H1 (cell line): ENCODE data around the gene UGT2B7. TPM values are rescaled to one million over a fixed set of nuclear protein-coding genes. Genes with fewer than 3 reads are reported as not detected.

Experiments used
- CTCF ChIA-PET: fragments of 300-600 bp; sonication (Branson Sonifier 250); formaldehyde crosslinking; loops from one replicate; lab custom pipeline; 2021; ENCODE audit not compliant: partially characterized antibody; lab: Charles Lee
- POLR2A ChIA-PET: fragments of 300-600 bp; sonication (Branson Sonifier 250); formaldehyde crosslinking; loops from one replicate; lab custom pipeline; 2021; ENCODE audit warnings: inconsistent platforms; ENCODE audit not compliant: partially characterized antibody; lab: Charles Lee
- DNase-seq, 2 experiments: peaks; one replicate each; pipeline versions ENCODE4 v3.0.0 to v3.0.0-alpha.2; 2010 to 2022; ENCODE audit warnings: low spot score in 2 of 2, low read depth in 1 of 2, mixed read lengths in 1 of 2
- FAIRE-seq: peaks from 2 replicates; lab custom pipeline; 2011; peaks lifted over from hg19 to GRCh38; lab: Jason Lieb, UNC
- H2AFZ ChIP-seq: 2 replicates; pipeline ENCODE4 v1.8.1; 2012; ENCODE audit warnings: low read length, inconsistent platforms
- H2AK5ac ChIP-seq: 2 replicates; pipeline ENCODE4 v1.6.1; 2013; ENCODE audit warnings: low read depth, low read length
- H2BK120ac ChIP-seq: replicated peaks from 2 replicates; pipeline ENCODE3; 2013; ENCODE audit warnings: low read depth, low read length, inconsistent platforms
- H2BK12ac ChIP-seq: 2 replicates; pipeline ENCODE4 v1.6.1; 2013; ENCODE audit warnings: low read depth, low read length
- H2BK15ac ChIP-seq: 2 replicates; pipeline ENCODE4 v1.6.1; 2013; ENCODE audit warnings: low read length
- H2BK20ac ChIP-seq: 2 replicates; pipeline ENCODE4 v1.6.1; 2013; ENCODE audit warnings: low read length
- H2BK5ac ChIP-seq: 2 replicates; pipeline ENCODE4 v1.6.1; 2013; ENCODE audit warnings: low read depth, low read length
- H3K14ac ChIP-seq: 2 replicates; pipeline ENCODE4 v1.6.1; 2013; ENCODE audit warnings: inconsistent platforms; ENCODE audit not compliant: insufficient read length
- H3K18ac ChIP-seq: 2 replicates; pipeline ENCODE4 v1.6.1; 2013; ENCODE audit warnings: low read length; ENCODE audit errors: extremely low read depth
- H3K23ac ChIP-seq: 2 replicates; pipeline ENCODE4 v1.6.1; 2013; ENCODE audit warnings: inconsistent platforms; ENCODE audit not compliant: insufficient read length
- H3K23me2 ChIP-seq: 2 replicates; pipeline ENCODE4 v1.6.1; 2013; ENCODE audit warnings: low read depth, low read length
- H3K27ac ChIP-seq: 2 replicates; pipeline ENCODE4 v1.6.1; 2011; ENCODE audit warnings: low read depth, low read length, inconsistent platforms
- H3K27me3 ChIP-seq, 4 experiments: replicated peaks in 1 of 4; 1 replicate in 1 of 4; 2 replicates in 3 of 4; pipeline versions ENCODE4 v1.6.1 to v1.8.1; 2011 to 2013; ENCODE audit warnings: low read length in 3 of 4, mild to moderate bottlenecking in 3 of 4, inconsistent platforms in 2 of 4, mixed read lengths in 2 of 4, moderate library complexity in 1 of 4; ENCODE audit not compliant: control insufficient read depth in 3 of 4, insufficient read depth in 3 of 4; ENCODE audit errors: extremely low read depth in 1 of 4
- H3K36me3 ChIP-seq, 4 experiments: 2 replicates each; pipeline versions ENCODE4 v1.6.1 to v1.8.1; 2011 to 2013; ENCODE audit warnings: mild to moderate bottlenecking in 4 of 4, low read length in 3 of 4, moderate library complexity in 2 of 4, control low read depth in 1 of 4, inconsistent platforms in 1 of 4; ENCODE audit not compliant: insufficient read depth in 4 of 4, control insufficient read depth in 2 of 4
- H3K4ac ChIP-seq: replicated peaks from 2 replicates; pipeline ENCODE3; 2013; ENCODE audit warnings: low read length, low read depth, mixed read lengths, inconsistent platforms; ENCODE audit not compliant: insufficient read length
- H3K4me1 ChIP-seq, 4 experiments: replicated peaks in 1 of 4; 1 replicate in 1 of 4; 2 replicates in 3 of 4; pipeline versions ENCODE4 v1.6.1 to v1.8.1; 2011 to 2013; ENCODE audit warnings: low read length in 3 of 4, inconsistent platforms in 2 of 4, mixed read lengths in 1 of 4; ENCODE audit not compliant: insufficient read depth in 4 of 4, control insufficient read depth in 3 of 4
- H3K4me2 ChIP-seq, 2 experiments: 2 replicates each; pipeline versions ENCODE4 v1.6.1 to v1.8.1; 2011 to 2013; ENCODE audit warnings: low read depth in 2 of 2, low read length in 2 of 2, control low read depth in 1 of 2, inconsistent platforms in 1 of 2, mild to moderate bottlenecking in 1 of 2; ENCODE audit not compliant: insufficient read depth in 1 of 2
- H3K4me3 ChIP-seq, 4 experiments: fragments of 200-600, 300-600 bp in 1 of 4; sonication (generic), shearing (Covaris generic), sonication (Bioruptor Twin) in 1 of 4; 2 replicates each; pipeline versions ENCODE4 v1.5.1 to v1.8.1; 2011 to 2016; ENCODE audit warnings: low read length in 4 of 4, low read depth in 3 of 4, control low read depth in 2 of 4, inconsistent platforms in 2 of 4, mild to moderate bottlenecking in 2 of 4, mixed read lengths in 1 of 4, moderate library complexity in 1 of 4; ENCODE audit not compliant: insufficient read depth in 2 of 4; ENCODE audit errors: extremely low read depth in 1 of 4
- H3K56ac ChIP-seq: replicated peaks from 2 replicates; pipeline ENCODE3; 2013; ENCODE audit warnings: low read depth, mild to moderate bottlenecking, mixed read lengths, low read length, inconsistent platforms; ENCODE audit not compliant: insufficient read length
- H3K79me1 ChIP-seq: 2 replicates; pipeline ENCODE4 v1.6.1; 2013; ENCODE audit warnings: low read depth, low read length, control low read depth
- H3K79me2 ChIP-seq, 2 experiments: 2 replicates each; pipeline versions ENCODE4 v1.6.1 to v1.8.1; 2012 to 2013; ENCODE audit warnings: low read length in 2 of 2, mild to moderate bottlenecking in 2 of 2, inconsistent platforms in 1 of 2; ENCODE audit not compliant: insufficient read depth in 2 of 2, control insufficient read depth in 1 of 2
- H3K9ac ChIP-seq, 4 experiments: replicated peaks in 1 of 4; 1 replicate in 1 of 4; 2 replicates in 3 of 4; pipeline versions ENCODE4 v1.6.1 to v1.8.1; 2011 to 2013; ENCODE audit warnings: low read depth in 3 of 4, low read length in 3 of 4, control low read depth in 2 of 4, mild to moderate bottlenecking in 2 of 4, moderate library complexity in 2 of 4, inconsistent platforms in 1 of 4; ENCODE audit errors: extremely low read depth in 1 of 4
- H3K9me3 ChIP-seq, 2 experiments: 2 replicates each; pipeline versions ENCODE4 v1.6.1 to v1.8.1; 2012 to 2013; ENCODE audit warnings: mild to moderate bottlenecking in 2 of 2, moderate library complexity in 2 of 2, control low read depth in 1 of 2, inconsistent platforms in 1 of 2, low read depth in 1 of 2, low read length in 1 of 2, mixed read lengths in 1 of 2; ENCODE audit not compliant: insufficient read depth in 2 of 2
- H4K20me1 ChIP-seq, 2 experiments: replicated peaks in 1 of 2; 2 replicates each; pipeline versions ENCODE3 to v1.8.1; 2011 to 2013; ENCODE audit warnings: inconsistent platforms in 2 of 2, low read length in 2 of 2, mild to moderate bottlenecking in 1 of 2; ENCODE audit not compliant: insufficient read depth in 2 of 2, control insufficient read depth in 1 of 2
- H4K5ac ChIP-seq: 2 replicates; pipeline ENCODE4 v1.6.1; 2013; ENCODE audit warnings: low read length, low read depth, mixed read lengths, inconsistent platforms; ENCODE audit not compliant: insufficient read length
- H4K8ac ChIP-seq: 2 replicates; pipeline ENCODE4 v1.8.0; 2013; ENCODE audit warnings: mild to moderate bottlenecking, moderate library complexity, low read length, inconsistent platforms; ENCODE audit not compliant: insufficient read depth; ENCODE audit errors: extremely low read depth
- H4K91ac ChIP-seq: replicated peaks from 2 replicates; pipeline ENCODE3; 2013; ENCODE audit warnings: low read length, mixed read lengths, inconsistent platforms; ENCODE audit not compliant: insufficient read length
- ATF3 ChIP-seq: IDR thresholded peaks from 2 replicates; pipeline ENCODE4 v1.6.1; 2011; ENCODE audit warnings: low read depth, mild to moderate bottlenecking, low read length; ENCODE audit not compliant: insufficient read depth
- CHD2 ChIP-seq: IDR thresholded peaks from 2 replicates; pipeline ENCODE4 v1.6.1; 2012; ENCODE audit warnings: low read length, improper control_type of control experiment
- CTBP2 ChIP-seq: IDR thresholded peaks from 2 replicates; pipeline ENCODE4 v1.7.0; 2011; ENCODE audit warnings: borderline replicate concordance, mild to moderate bottlenecking, moderate library complexity, mixed read lengths, low read length; ENCODE audit not compliant: insufficient read depth, insufficient read length
- E2F6 ChIP-seq: IDR thresholded peaks from 2 replicates; pipeline ENCODE4 v1.6.1; 2012; ENCODE audit warnings: inconsistent platforms
- EGR1 ChIP-seq: IDR thresholded peaks from 2 replicates; pipeline ENCODE4 v1.6.1; 2011; ENCODE audit warnings: low read depth, low read length, borderline replicate concordance
- GABPA ChIP-seq: IDR thresholded peaks from 2 replicates; pipeline ENCODE4 v1.6.1; 2011; ENCODE audit warnings: mild to moderate bottlenecking, low read length, moderate library complexity, borderline replicate concordance; ENCODE audit not compliant: insufficient read depth
- JUND ChIP-seq: IDR thresholded peaks from 2 replicates; pipeline ENCODE4 v1.6.1; 2011; ENCODE audit warnings: mild to moderate bottlenecking, improper control_type of control experiment, low read length
- KDM4A ChIP-seq: IDR thresholded peaks from one replicate; pipeline ENCODE4 v1.7.1; 2012; ENCODE audit warnings: low read depth, mild to moderate bottlenecking, moderate library complexity, low read length, inconsistent platforms; ENCODE audit not compliant: severe bottlenecking
- PHF8 ChIP-seq: fragments of 200-600 bp; sonication (generic); conservative IDR thresholded peaks from 2 replicates; pipeline ENCODE4 v1.7.1; 2012; ENCODE audit warnings: low read depth, mild to moderate bottlenecking, inconsistent platforms, low read length, moderate library complexity
- RAD21 ChIP-seq, 2 experiments: IDR thresholded peaks in 1 of 2; conservative IDR thresholded peaks in 1 of 2; 2 replicates each; pipeline ENCODE4 v1.6.1; 2011; ENCODE audit warnings: low read depth in 2 of 2, low read length in 2 of 2, improper control_type of control experiment in 1 of 2, inconsistent platforms in 1 of 2, mild to moderate bottlenecking in 1 of 2, moderate library complexity in 1 of 2
- SIRT6 ChIP-seq: IDR thresholded peaks from one replicate; pipeline ENCODE4 v1.7.1; 2012; ENCODE audit warnings: low read length, inconsistent platforms
- SUZ12 ChIP-seq: fragments of 200-600 bp; sonication (generic); IDR thresholded peaks from 2 replicates; pipeline ENCODE4 v1.6.1; 2012; ENCODE audit warnings: mild to moderate bottlenecking, inconsistent platforms, low read length, moderate library complexity, mixed read lengths
- TBP ChIP-seq: IDR thresholded peaks from 2 replicates; pipeline ENCODE4 v1.6.1; 2011; ENCODE audit warnings: low read depth, low read length, improper control_type of control experiment
- WGBS, 2 experiments: shearing (Covaris generic) in 1 of 2; methylation state at CpG; one replicate each; pipeline versions ENCODE4 v1.1.6 to v1.1.7; 2013 to 2015; ENCODE audit warnings: low lambda C conversion rate in 2 of 2, mixed read lengths in 2 of 2, inconsistent platforms in 1 of 2, low coverage in 1 of 2, missing lambda C conversion rate in 1 of 2; ENCODE audit not compliant: insufficient replicate concordance in 2 of 2, insufficient coverage in 1 of 2, insufficient read length in 1 of 2; ENCODE audit errors: extremely low coverage in 1 of 2, missing lambda C conversion rate in 1 of 2; 5-methylcytosine and 5-hydroxymethylcytosine counted together
- polyA plus RNA-seq, 7 experiments: library from polyadenylated mRNA; depleted of rRNA in 3 of 7; stranded (reverse) in 5 of 7; unstranded in 2 of 7; fragments of >200 nt in 5 of 7; fragments of 200-250 nt in 2 of 7; gene quantifications; 1 replicate in 5 of 7; 2 replicates in 1 of 7; 4 replicates in 1 of 7; pipeline versions ENCODE4 v1.2.1 to v1.2.3, GENCODE V29; 2011 to 2013; ENCODE audit warnings: missing spikeins in 2 of 7, mixed read lengths in 2 of 7
- total RNA-seq: library from RNA; stranded (reverse); fragmentation: NEBNext Ultra II Directional; extraction: Animal tissue kit (Norgen Biotek cat#: 25700); gene quantifications from 2 replicates; pipeline ENCODE4 v1.2.1, GENCODE V29; 2021

Gene UGT2B7
- total and polyA plus RNA-seq, 2 of the 8 experiments (the other 6 are each of a cell fraction or from before 2014, with no cell fraction given) = not detected

GRCh38 chr4:69104719-69105275 lies 8.5 kb downstream of the UGT2B7 start:
- Histone ChIP-seq H4K8ac (no peak overlapping the region), H3K14ac (no peak overlapping the region), H2BK5ac (no peak overlapping the region), H3K18ac (no peak overlapping the region), H4K20me1 (no peaks in the 10 kb centered on the region), H4K91ac (no peak overlapping the region), H3K79me1 (no peaks in the 10 kb centered on the region), H2AK5ac (no peak overlapping the region), H2BK120ac (no peak overlapping the region), H2BK12ac (no peak overlapping the region), H2BK15ac (no peak overlapping the region), H3K36me3 (no peaks in the 10 kb centered on the region), H3K79me2 (no peaks in the 10 kb centered on the region), H3K27ac (no peak overlapping the region), H3K4ac (no peak overlapping the region), H3K56ac (no peak overlapping the region), H3K4me3 (no peak overlapping the region), H3K4me1 (no peaks in the 10 kb centered on the region), H3K23ac (no peak overlapping the region), H2AFZ (no peak overlapping the region), H3K9ac (no peak overlapping the region), H2BK20ac (no peak overlapping the region), H3K27me3 (no peaks in the 10 kb centered on the region), H3K4me2 (no peak overlapping the region), H3K23me2 (no peaks in the 10 kb centered on the region), H3K9me3 (no peaks in the 10 kb centered on the region), H4K5ac (no peak overlapping the region)
- WGBS, 2 experiments = 94% methylated on average over 2 of the region's 2 CpGs; no CpG with 5 or more reads in 1 of the 2 experiments
- DNase-seq (no peak), FAIRE-seq (no peak)
- POLR2A ChIA-PET = no interaction called here
- CTCF ChIA-PET = no interaction called here
- TF ChIP-seq SUZ12 = no peak
- TF ChIP-seq SIRT6 = no peak
- TF ChIP-seq E2F6 = no peak
- no peak for TF ChIP-seq KDM4A
- TF ChIP-seq JUND = no peak
- no peak for TF ChIP-seq EGR1
- no peak for TF ChIP-seq CTBP2
- no peak for TF ChIP-seq ATF3
- TF ChIP-seq TBP = no peak
- TF ChIP-seq PHF8 = no peak
- TF ChIP-seq CHD2 = no peak
- no peak for TF ChIP-seq RAD21 (IDR thresholded peaks at IDR 0.05 in 1 of 2, conservative IDR thresholded peaks at IDR 0.05 in 1 of 2; ENCODE audit: low read depth in 2 of 2, low read length in 2 of 2)
- TF ChIP-seq GABPA = no peak
